GM18526 (cell line): ENCODE data around the gene YAE1.

ENCODE experiments used
- POLR2A ChIP-seq: IDR thresholded peaks from 3 replicates; pipeline ENCODE4 v1.6.1; 2011; ENCODE audit not compliant: insufficient read length; ENCODE audit errors: extremely low read depth

The YAE1 gene

DNA sequence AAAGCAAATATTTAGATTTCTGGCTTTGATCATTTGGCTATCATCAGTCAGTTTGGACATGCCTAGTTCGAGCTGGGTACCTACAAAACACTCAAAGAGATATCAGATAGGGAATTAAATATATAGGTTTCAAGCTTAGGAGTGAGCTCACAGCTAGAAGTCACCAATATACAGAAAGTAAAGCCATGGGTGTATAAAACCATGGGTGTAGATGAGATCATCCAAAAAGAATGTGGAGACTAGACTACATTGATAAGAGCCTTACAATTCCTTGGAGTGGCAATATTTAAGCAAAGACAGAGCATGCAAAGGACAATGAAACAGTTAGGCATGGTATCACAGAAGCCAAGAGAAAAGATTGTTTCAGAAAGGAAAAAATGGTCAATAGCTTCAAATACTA, 49.9 kb downstream of the YAE1 start:
- no peak for TF ChIP-seq POLR2A

DNA sequence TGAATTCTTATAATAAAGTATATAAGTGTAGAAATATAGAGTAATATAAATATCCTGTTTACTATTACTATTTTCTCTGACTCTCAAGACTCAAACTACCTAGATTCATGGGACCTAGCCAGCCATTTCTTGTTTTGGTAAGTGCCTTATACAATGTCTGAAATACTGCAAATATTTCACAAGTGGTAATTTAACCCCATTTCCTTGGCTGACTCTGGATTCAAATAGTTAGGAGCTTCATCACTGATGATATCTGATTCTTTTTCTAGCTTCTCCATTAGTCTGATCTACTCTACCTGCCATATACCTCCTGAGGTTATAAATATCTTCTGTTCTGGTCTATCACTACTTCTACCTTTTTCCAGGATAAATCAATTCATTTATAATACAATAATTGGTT, 50.8 kb downstream of the YAE1 start:
- TF ChIP-seq POLR2A = no peak

DNA sequence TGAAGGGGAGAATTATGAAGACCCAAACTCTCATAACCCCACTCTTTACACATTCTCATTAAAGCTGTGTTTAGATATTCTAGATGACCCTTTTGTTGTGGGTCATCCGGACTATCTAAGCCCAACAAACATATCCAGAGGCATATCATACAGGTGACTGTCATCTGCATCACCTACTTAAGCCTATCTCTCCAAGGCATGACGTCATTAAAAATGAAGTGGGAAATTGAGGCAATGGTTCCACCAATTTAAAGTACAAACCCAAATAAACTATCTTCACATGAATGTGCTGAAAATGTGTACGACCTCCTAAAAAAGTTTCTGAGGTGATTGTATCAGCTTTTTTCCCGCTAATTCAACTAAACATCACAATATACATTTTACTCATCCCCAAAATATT, 52.7 kb downstream of the YAE1 start:
- TF ChIP-seq POLR2A = no peak

DNA sequence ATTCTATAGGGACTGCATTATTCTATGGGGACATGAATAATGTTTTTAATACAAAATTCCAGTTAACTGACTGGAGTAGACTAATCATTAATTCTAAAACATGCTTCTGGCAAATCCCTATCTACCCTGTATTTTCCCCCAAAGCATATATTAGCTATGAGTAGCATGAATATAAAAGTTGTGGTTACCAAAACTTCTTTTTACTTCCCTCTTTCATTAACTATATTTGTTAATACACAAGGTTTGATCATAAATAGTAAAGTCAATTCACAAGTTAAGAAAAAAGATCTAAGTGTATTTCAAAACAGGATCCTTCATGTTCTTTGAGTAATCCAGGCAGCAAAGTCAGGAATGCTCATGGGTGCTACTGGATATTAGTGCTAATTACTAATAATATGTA, 54.3 kb downstream of the YAE1 start:
- TF ChIP-seq POLR2A = no peak

DNA sequence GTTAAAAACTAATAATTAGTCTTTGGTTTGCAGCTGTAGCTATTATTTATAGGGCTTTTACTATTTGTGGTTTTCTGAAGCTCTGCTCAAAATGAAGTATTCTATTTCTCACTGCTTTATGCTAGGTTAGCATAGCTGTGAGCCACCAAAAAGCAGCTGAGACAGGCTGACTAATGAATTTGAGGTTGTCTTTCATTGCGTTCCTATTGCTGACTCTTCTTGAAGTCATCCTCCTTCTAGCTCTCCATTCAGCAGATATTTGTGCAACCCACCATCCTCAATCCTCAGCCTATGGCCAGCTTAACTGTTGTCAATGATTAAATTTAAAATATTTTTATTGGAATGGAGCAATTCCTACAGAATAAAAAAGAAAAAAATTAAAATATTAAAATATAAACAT, 55.1 kb downstream of the YAE1 start:
- no peak for TF ChIP-seq POLR2A

DNA sequence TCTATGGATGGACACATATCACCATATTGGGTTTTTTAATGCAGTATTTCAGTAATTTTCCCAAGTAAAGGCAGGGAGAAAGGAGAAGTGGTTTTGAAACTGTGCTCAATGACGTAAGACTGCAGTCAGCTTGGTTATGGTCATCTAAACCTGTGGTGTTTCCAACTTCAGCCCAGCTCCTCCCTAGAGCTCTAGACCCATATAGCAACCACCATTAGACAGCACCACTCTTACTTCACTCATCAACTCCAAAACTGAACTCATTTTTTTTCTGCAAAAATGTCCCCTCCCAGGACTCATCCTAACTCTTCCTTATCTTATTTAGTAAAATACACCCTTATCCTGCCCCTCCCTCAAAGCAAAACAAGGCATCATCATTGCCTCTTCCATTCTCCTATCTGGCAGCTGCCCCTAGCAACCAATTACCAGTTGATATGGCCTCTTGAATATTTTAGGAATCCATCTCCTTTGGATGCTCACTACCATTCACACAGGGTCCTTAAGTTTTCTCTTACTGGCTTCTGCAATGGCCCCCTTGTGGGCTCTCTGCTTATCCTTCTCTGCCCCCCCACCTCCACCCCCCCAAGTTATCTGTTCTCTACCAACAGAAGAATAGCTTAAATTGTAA, 55.7 kb downstream of the YAE1 start:
- no peak for TF ChIP-seq POLR2A
